GF-D8 (cell line): Measurements from ENCODE around the gene RPGR.

Experiments
- DNase-seq: peaks from one replicate; lab custom pipeline; 2025; lab: John Stamatoyannopoulos, UW

Gene RPGR

GRCh38 chrX:38262715-38263620 is 64.3 kb downstream of the RPGR start:
- no peak for DNase-seq

DNA sequence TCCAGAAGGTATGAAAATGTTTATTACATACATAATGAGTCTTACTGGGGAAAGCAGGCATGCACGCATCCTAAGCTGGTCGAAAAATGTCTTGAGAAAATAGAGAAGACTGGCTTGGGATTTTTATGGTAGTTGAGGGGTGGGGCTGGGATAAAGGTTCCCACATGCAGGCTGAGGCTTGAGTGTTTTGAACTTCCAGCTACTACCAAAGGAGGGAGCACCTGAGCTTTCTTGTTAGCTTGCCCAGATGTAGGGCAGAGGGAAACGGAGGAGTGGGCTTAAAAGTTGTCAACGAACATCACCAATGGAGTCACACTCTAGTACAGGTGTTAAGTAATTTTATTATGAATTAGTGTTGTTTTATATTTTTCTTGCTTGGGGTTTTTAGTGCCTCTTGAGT is 67.1 kb downstream of the RPGR start:
- no peak for DNase-seq

DNA sequence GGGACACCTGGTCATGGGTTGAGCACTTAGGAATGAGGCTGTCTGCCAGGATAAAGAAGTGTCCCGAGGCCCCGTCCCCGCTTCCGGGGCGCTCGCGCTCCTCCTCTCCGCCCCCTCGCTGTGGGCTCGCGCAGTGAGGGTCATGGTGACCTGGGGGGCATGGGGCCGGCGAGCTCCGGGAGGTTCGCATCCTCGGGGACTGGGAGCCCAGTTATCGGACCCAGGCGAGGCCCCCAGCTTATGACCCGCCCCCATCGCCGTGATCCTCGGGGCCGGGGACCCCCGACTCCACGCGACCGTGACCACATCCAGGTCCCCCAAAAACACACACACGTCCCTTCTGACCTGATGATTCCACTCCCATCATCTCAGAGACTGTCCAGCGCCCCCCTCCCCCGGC is 71.3 kb downstream of the RPGR start:
- no peak for DNase-seq

DNA sequence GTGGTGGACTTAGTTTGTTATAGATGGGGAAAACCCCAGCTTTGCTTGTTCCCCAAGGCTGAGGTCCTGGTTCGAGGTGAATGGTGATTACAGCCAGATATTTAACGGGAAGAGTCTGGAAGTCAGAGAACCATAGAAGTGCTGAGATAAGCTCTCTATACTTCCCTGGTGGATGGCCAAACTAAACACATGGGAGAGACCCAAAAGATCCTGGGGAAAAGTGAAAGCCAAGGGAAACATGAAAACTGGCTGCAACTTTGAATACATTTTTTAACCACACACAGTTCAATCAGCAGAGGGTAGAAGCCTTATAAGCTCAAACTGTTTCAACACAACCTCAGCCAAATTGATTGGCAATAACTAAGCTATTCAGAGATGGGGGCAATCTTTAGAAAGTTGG is 77.3 kb downstream of the RPGR start:
- no peak for DNase-seq

- no peak for DNase-seq
Observed at GRCh38 chrX:38247051-38247450, 80.3 kb downstream of the RPGR start.

GRCh38 chrX:38240541-38240940 is 86.8 kb downstream of the RPGR start:
- no peak for DNase-seq

- no peak for DNase-seq
Observed at GRCh38 chrX:38236901-38237615, 90.3 kb downstream of the RPGR start.

GRCh38 chrX:38233891-38234667 is 93.2 kb downstream of the RPGR start:
- DNase-seq: no peak

DNA sequence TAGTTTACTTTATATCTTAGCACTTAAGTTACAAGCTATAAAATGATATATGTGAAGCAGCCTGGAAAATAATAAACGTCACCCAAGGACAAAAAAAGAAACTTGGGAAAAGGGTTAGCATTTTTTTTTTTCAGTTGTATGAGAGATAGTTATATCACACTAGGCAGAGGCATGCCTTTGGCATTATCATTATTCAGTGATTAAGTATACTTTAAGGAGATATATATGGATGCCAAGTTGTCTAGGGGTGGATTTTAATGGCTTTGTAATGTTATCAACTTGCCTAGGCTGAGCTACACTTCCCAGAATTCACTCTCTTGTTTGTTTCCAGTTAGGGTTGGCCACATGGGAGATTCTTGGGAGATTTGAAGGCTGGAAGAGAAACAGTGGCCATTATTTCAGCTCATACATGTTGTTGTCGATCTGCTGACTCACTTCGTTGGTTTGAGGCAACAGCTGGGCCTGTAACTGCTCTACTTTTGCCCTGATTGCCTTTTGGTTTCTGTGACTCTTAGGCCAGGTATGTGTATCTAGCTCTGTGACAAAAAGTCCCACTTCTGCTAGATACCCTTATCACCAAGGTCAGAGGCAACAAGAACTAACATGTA is 95.1 kb downstream of the RPGR start:
- DNase-seq: no peak

DNA sequence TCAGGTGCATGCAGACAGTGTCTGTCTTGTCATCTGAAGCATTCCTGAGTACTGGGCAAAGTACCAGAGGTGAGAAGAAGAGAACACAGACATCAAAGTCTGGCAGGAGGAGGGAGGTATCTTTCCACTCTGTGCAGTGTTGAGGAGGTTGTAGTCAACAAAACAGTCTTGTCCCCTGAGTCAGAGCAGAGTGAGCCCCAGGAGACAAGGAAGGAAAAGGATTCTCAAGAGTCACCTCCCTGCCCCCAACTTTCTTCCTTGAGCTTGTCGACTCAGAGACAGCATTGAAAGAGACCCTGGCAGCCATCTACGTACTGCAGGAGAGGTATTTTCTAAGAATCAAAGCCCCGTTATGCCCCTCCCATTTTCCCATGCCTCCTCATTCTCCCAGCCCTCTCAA is 102.2 kb downstream of the RPGR start:
- no peak for DNase-seq

- DNase-seq: no peak
Observed at GRCh38 chrX:38224160-38224559, 103.1 kb downstream of the RPGR start.

GRCh38 chrX:38221391-38221929 is 105.8 kb downstream of the RPGR start:
- no peak for DNase-seq

DNA sequence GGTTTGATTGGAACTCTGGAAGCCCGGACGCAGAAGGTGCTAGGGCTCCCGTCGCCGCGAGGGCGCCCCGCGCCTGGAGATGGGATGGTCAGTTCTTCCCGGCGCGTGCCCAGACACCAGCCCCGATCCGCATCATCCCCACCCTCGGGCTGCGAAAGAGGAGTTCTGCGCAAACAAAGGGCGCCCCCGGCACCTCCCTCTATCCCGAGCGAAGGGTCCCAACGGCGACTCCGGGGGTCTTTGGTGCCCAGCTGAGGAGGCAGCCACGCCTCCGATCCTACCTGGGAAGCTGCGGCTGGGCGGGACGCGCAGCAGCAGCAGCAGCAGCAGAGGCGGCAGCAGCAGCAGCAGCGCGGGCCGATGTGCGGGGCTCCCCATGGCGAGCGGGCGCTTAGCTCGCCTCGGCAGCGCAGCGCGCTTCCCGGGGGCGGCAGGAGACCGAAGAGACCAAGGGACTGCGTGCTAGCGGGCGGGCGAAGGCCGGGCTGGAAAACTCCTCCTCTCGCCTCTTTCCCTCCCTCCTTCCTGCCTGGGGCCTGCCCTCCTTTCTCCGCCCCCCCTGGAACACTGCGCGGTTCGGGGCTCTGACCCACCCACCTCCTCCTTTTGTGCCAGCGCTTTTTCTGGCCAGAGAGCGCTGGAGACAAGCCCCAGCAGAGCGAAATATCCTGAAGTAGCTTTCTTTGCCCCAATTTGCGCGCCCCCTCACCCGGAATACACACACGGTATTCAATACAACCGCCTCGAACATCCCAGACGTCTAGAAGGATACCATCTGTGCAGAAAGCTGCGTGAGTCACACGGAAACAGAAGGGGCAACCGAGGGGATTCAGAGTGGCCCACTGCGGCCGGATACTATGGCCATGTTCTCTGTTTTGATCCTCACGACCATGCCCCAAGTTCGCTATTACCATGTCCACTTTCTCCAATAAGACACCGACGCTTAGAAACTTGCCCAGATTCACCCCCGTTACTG is 106.6 kb downstream of the RPGR start, which contains the start of gene SRPX:
SRPX (minus strand) TSS at position 457 of the 976 bp plus-strand sequence; CDS start at position 378, 79 bp downstream.
- no peak for DNase-seq

DNA sequence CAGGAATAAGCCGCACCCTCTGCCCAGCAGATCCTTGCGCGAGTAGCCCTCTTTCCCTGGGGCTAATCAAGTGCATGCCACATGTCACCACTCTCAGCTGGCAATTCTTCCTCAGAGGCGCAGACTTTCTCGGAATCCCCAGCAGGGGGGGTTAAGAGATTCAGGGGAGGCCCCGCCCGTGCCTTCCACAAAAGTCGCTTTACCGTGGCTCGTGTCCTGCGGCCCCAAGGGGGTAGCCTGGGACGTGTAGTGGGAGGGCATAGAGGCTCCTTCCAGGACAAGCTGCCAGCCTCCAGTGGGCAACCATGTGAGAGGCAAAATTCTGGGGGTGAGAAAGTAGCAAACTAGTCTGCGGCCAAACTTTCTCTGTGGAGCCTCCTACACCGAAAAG is 107.3 kb downstream of the RPGR start:
- no peak for DNase-seq
